NK-92 treated with Interleukin-12 subunit alpha and Interleukin-12 subunit beta, amount 100 ng/mL, for 24 hours (cell line): ENCODE data around the gene ADCY1.

Experiments used
- DNase-seq: peaks from one replicate; lab custom pipeline; 2025; lab: John Stamatoyannopoulos, UW

ADCY1 gene

GRCh38 chr7:45576249-45576929 is 2.2 kb downstream of the ADCY1 start:
- DNase-seq, result no peak

GRCh38 chr7:45578022-45578421 is 3.9 kb downstream of the ADCY1 start:
- no peak for DNase-seq

GRCh38 chr7:45578467-45578866 is 4.3 kb downstream of the ADCY1 start:
- DNase-seq, result no peak

- DNase-seq, result no peak
Observed at GRCh38 chr7:45579391-45579801, 5.2 kb downstream of the ADCY1 start.

- DNase-seq, result no peak
Observed at GRCh38 chr7:45580053-45580872, 6.1 kb downstream of the ADCY1 start.

GRCh38 chr7:45581271-45581780 is 7.2 kb downstream of the ADCY1 start:
- no peak for DNase-seq

- DNase-seq, result no peak
Observed at GRCh38 chr7:45582136-45582749, 8.1 kb downstream of the ADCY1 start.

GRCh38 chr7:45582868-45583277 is 8.7 kb downstream of the ADCY1 start:
- no peak for DNase-seq

GRCh38 chr7:45583296-45583695 is 9.1 kb downstream of the ADCY1 start:
- no peak for DNase-seq

- DNase-seq, result no peak
Observed at GRCh38 chr7:45584261-45585210, 10.4 kb downstream of the ADCY1 start.

GRCh38 chr7:45585628-45586027 is 11.5 kb downstream of the ADCY1 start:
- DNase-seq, result no peak

GRCh38 chr7:45586542-45587520 is 12.7 kb downstream of the ADCY1 start:
- no peak for DNase-seq

GRCh38 chr7:45588466-45588865 is 14.3 kb downstream of the ADCY1 start:
- DNase-seq, result no peak

GRCh38 chr7:45589061-45589460 is 14.9 kb downstream of the ADCY1 start:
- DNase-seq, result no peak

- no peak for DNase-seq
Observed at GRCh38 chr7:45589915-45590678, 15.9 kb downstream of the ADCY1 start.

- no peak for DNase-seq
Observed at GRCh38 chr7:45590679-45591057, 16.5 kb downstream of the ADCY1 start.

GRCh38 chr7:45591101-45591906 is 17.1 kb downstream of the ADCY1 start:
- no peak for DNase-seq

- DNase-seq, result no peak
Observed at GRCh38 chr7:45592230-45592991, 18.2 kb downstream of the ADCY1 start.
